ENCODE data around the gene CCDC102B. TPM values are rescaled to one million over a fixed set of nuclear protein-coding genes. Genes with fewer than 3 reads are reported as not detected.

CCDC102B gene
- total and polyA plus RNA-seq, 2 experiments from 2014 or later, result 1.3 to 2.1 TPM

GRCh38 chr18:68843473-68844089 is 45.7 kb downstream of the CCDC102B start:
- Histone ChIP-seq H3K4me1 (ENCODE audit: insufficient read depth) (0 out of 2 replicates have a peak, but pooled peaks cover 6% of the 10 kb centered on the region), H3K9me2 (ENCODE audit: insufficient read depth) (no peaks in the 10 kb centered on the region), H3K79me2 (replicated peaks; ENCODE audit: insufficient read depth) (no peaks in the 10 kb centered on the region), H3K4me2 (no peak overlapping the region), H2AFZ (no peak overlapping the region), H3K36me3 (ENCODE audit: insufficient read depth) (no peaks in the 10 kb centered on the region), H3K27me3 (ENCODE audit: insufficient read depth) (no peaks in the 10 kb centered on the region), H3K4me3 (no peak overlapping the region), H3F3A (replicated peaks; ENCODE audit: low read depth) (no peaks in the 10 kb centered on the region), H4K20me1 (replicated peaks; ENCODE audit: insufficient read depth) (no peaks in the 10 kb centered on the region), H3K27ac (ENCODE audit: low read depth) (no peak overlapping the region)
- Mint-ChIP-seq H3K9me3 (no peaks in the 10 kb centered on the region), H3K36me3 (ENCODE audit: low read depth) (no peaks in the 10 kb centered on the region), H3K4me3 (no peak overlapping the region), H3K4me1 (peaks cover 11% of the 10 kb centered on the region; the same call in 2 of the 3 replicates), H3K27me3 (ENCODE audit: insufficient read depth, low read depth, poor library complexity) (no peaks in the 10 kb centered on the region), H3K27ac (no peak overlapping the region)
- ATAC-seq (no peak), DNase-seq (ENCODE audit: low spot score) (no peak)
- TF ChIP-seq ZNF462 (CRISPR knock-in tag; IDR thresholded peaks at IDR 0.05), result no peak
- TF ChIP-seq ZNF331 (CRISPR knock-in tag; IDR thresholded peaks at IDR 0.05; ENCODE audit: low read depth), result no peak
- no peak for TF ChIP-seq ZNF114 (CRISPR knock-in tag; IDR thresholded peaks at IDR 0.05)
- TF ChIP-seq EZH2 (IDR thresholded peaks at IDR 0.05; ENCODE audit: low read depth, unreplicated experiment), result no peak
- TF ChIP-seq JUNB (IDR thresholded peaks at IDR 0.05; ENCODE audit: unreplicated experiment), result no peak
- no peak for TF ChIP-seq ETS1 (IDR thresholded peaks at IDR 0.05)
- TF ChIP-seq CREB1 (CRISPR knock-in tag; IDR thresholded peaks at IDR 0.05; ENCODE audit: low read depth), result no peak
- TF ChIP-seq REST (IDR thresholded peaks at IDR 0.05; ENCODE audit: unreplicated experiment), result no peak
- no peak for TF ChIP-seq NANOG (IDR thresholded peaks at IDR 0.05; ENCODE audit: borderline replicate concordance)
